ENCODE measurements around the gene NRTN. TPM values are rescaled to one million over a fixed set of nuclear protein-coding genes. Genes with fewer than 3 reads are reported as not detected.

The NRTN gene
- total RNA-seq, 1 experiment from 2014 or later = 2.6 TPM

DNA sequence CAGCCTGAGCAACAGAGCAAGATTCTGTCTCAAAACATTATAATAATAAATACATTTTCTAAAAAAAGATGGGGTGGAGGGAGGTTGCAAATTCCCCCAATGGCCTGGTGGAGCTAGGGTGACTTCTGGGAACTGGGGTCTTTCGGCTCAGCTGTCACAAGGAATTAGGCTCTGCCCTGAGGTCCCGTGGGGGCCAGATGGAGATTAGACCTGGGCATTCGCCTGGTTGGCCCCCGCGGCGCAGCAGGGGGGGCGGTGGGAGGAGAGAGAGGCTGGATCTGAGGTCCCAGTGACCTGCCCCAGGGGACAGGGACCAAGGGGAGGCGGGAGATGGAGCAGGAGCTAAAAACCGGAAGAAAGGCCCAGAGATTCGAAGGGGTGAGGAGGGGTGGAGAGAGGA lies 19.9 kb downstream of the NRTN start:
- no TSS peak for BruUV-seq (replicated peaks)
- no peak overlapping the region for H3K4me3 ChIP-seq (ENCODE audit: low read depth, low read length)

GRCh38 chr19:5825178-5825577 lies 20.3 kb downstream of the NRTN start:
- Histone ChIP-seq H3K4me3 (ENCODE audit: low read depth, low read length) (no peak overlapping the region), H3K36me3 (ENCODE audit: control insufficient read depth, insufficient read depth, low read length) (no peaks in the 10 kb centered on the region), H3K4me1 (peaks cover 5% of the 10 kb centered on the region; the same call in 1 of the 2 replicates), H3K27me3 (replicated peaks; ENCODE audit: control insufficient read depth, insufficient read depth, low read length) (no peaks in the 10 kb centered on the region), H3K9me3 (no peaks in the 10 kb centered on the region)
- Mint-ChIP-seq H3K9me3 (ENCODE audit: unreplicated experiment) (no peaks in the 10 kb centered on the region), H3K27ac (ENCODE audit: unreplicated experiment) (no peak overlapping the region), H3K27me3 (ENCODE audit: insufficient read depth, unreplicated experiment) (no peaks in the 10 kb centered on the region), H3K4me1 (ENCODE audit: low read depth, unreplicated experiment) (peaks cover 7% of the 10 kb centered on the region), H3K4me3 (ENCODE audit: unreplicated experiment) (no peak overlapping the region), H3K36me3 (ENCODE audit: insufficient read depth, unreplicated experiment) (peaks cover 12% of the 10 kb centered on the region)
- no peak for TF ChIP-seq CTCF (IDR thresholded peaks at IDR 0.05; ENCODE audit: insufficient read depth in 1 of 2, low read depth in 1 of 2, low read length in 1 of 2, severe bottlenecking in 1 of 2, unreplicated experiment in 1 of 2)
- ChIA-PET CTCF (interaction anchor here (1.9 kb wide), 1 partner anchor 21 kb away, joined by 6 read pairs; no protein-coding TSS in a partner anchor), POLR2A (no interaction called here)
- no peak for DNase-seq
- BruUV-seq (replicated peaks) = no TSS peak
- intact Hi-C loops (cut with micrococcal nuclease; ENCODE audit: unreplicated experiment) = loop anchor here (5.0 kb wide), 1 partner anchor 77 kb away; the partner anchor contains the start of genes NDUFA11 and VMAC

More for the DNA sequence above, 19.9 kb downstream of the NRTN start:
- Mint-ChIP-seq H3K36me3 (ENCODE audit: insufficient read depth, unreplicated experiment) (peaks cover 12% of the 10 kb centered on the region), H3K27ac (ENCODE audit: unreplicated experiment) (no peak overlapping the region), H3K4me1 (ENCODE audit: low read depth, unreplicated experiment) (peaks cover 7% of the 10 kb centered on the region), H3K9me3 (ENCODE audit: unreplicated experiment) (no peaks in the 10 kb centered on the region), H3K4me3 (ENCODE audit: unreplicated experiment) (no peak overlapping the region), H3K27me3 (ENCODE audit: insufficient read depth, unreplicated experiment) (no peaks in the 10 kb centered on the region)
- TF ChIP-seq CTCF (IDR thresholded peaks at IDR 0.05; ENCODE audit: insufficient read depth in 1 of 2, low read depth in 1 of 2, low read length in 1 of 2, severe bottlenecking in 1 of 2, unreplicated experiment in 1 of 2) = no peak
- intact Hi-C loops (cut with micrococcal nuclease; ENCODE audit: unreplicated experiment) = loop anchor here (5.0 kb wide), 1 partner anchor 78 kb away; the partner anchor contains the start of genes NDUFA11 and VMAC
- POLR2A ChIA-PET = no interaction called here
- DNase-seq = no peak
- Histone ChIP-seq H3K36me3 (ENCODE audit: control insufficient read depth, insufficient read depth, low read length) (no peaks in the 10 kb centered on the region), H3K9me3 (no peaks in the 10 kb centered on the region), H3K27me3 (replicated peaks; ENCODE audit: control insufficient read depth, insufficient read depth, low read length) (no peaks in the 10 kb centered on the region), H3K4me1 (peaks cover 5% of the 10 kb centered on the region; the same call in 1 of the 2 replicates)
- CTCF ChIA-PET = interaction anchor here (1.9 kb wide), 1 partner anchor 21 kb away, joined by 6 read pairs; no protein-coding TSS in a partner anchor

- DNase-seq = peak; percentile 49 to 69
- Histone ChIP-seq H3K9me3 (no peaks in the 10 kb centered on the region), H3K4me1 (peaks cover 5% of the 10 kb centered on the region; the same call in 1 of the 2 replicates), H3K4me3 (ENCODE audit: low read depth, low read length) (peak overlapping the region; percentile 88), H3K27me3 (replicated peaks; ENCODE audit: control insufficient read depth, insufficient read depth, low read length) (no peaks in the 10 kb centered on the region), H3K36me3 (ENCODE audit: control insufficient read depth, insufficient read depth, low read length) (no peaks in the 10 kb centered on the region)
- ChIA-PET CTCF (interaction anchor here (2.8 kb wide), 1 partner anchor 23 kb away, joined by 39 read pairs; no protein-coding TSS in a partner anchor), POLR2A (interaction anchor here (0.9 to 1.5 kb wide), 3 partner anchors 23 to 106 kb away, joined by 3 to 15 read pairs (median 5); partner anchors contain the start of genes CATSPERD and LONP1)
- no TSS peak for BruUV-seq (replicated peaks)
- TF ChIP-seq CTCF (IDR thresholded peaks at IDR 0.05; ENCODE audit: insufficient read depth in 1 of 2, low read depth in 1 of 2, low read length in 1 of 2, severe bottlenecking in 1 of 2, unreplicated experiment in 1 of 2) = no peak
- Mint-ChIP-seq H3K27ac (ENCODE audit: unreplicated experiment) (peak overlapping the region; percentile 67), H3K4me3 (ENCODE audit: unreplicated experiment) (peak overlapping the region; percentile 88), H3K4me1 (ENCODE audit: low read depth, unreplicated experiment) (peaks cover 7% of the 10 kb centered on the region), H3K9me3 (ENCODE audit: unreplicated experiment) (no peaks in the 10 kb centered on the region), H3K27me3 (ENCODE audit: insufficient read depth, unreplicated experiment) (no peaks in the 10 kb centered on the region), H3K36me3 (ENCODE audit: insufficient read depth, unreplicated experiment) (peaks cover 12% of the 10 kb centered on the region)
- intact Hi-C loops (cut with micrococcal nuclease; ENCODE audit: unreplicated experiment) = loop anchor here (5.0 kb wide), 1 partner anchor 76 kb away; the partner anchor contains the start of genes NDUFA11 and VMAC
Measured at GRCh38 chr19:5826531-5827341, 21.9 kb downstream of the NRTN start.

Data from Caco-2 (cell line).